HuH-7.5 (cell line): Measurements from ENCODE around the gene SPATA31E1.
"Not testable (repeated sequence)": the region's sequence is repeated elsewhere in the genome, so short reads cannot be mapped to it uniquely, and the experiment has no call there.

Source experiments
- DNase-seq: peaks from one replicate; pipeline ENCODE4 v3.0.0; 2011; ENCODE audit warnings: low spot score

Gene SPATA31E1

GRCh38 chr9:87886210-87886932, 3.7 kb downstream of the SPATA31E1 start:
- DNase-seq, result no peak

- no peak for DNase-seq
Observed at GRCh38 chr9:87886933-87887505, 4.3 kb downstream of the SPATA31E1 start.

GRCh38 chr9:87887661-87888480, 5.2 kb downstream of the SPATA31E1 start:
- DNase-seq, result no peak

GRCh38 chr9:87888501-87888900, 5.8 kb downstream of the SPATA31E1 start:
- no peak for DNase-seq

- no peak for DNase-seq
Observed at GRCh38 chr9:87889065-87889881, 6.6 kb downstream of the SPATA31E1 start.

GRCh38 chr9:87889882-87890252, 7.2 kb downstream of the SPATA31E1 start:
- DNase-seq, result no peak

- DNase-seq, result no peak
Observed at GRCh38 chr9:87890837-87891236, 8.2 kb downstream of the SPATA31E1 start.

- no peak for DNase-seq
Observed at GRCh38 chr9:87891754-87892153, 9.1 kb downstream of the SPATA31E1 start.

GRCh38 chr9:87892956-87893355, 10.3 kb downstream of the SPATA31E1 start:
- no peak for DNase-seq

- no peak for DNase-seq
Observed at GRCh38 chr9:87894998-87895625, 12.4 kb downstream of the SPATA31E1 start.

GRCh38 chr9:87896891-87897290, 14.2 kb downstream of the SPATA31E1 start:
- DNase-seq, result no peak

- no peak for DNase-seq
Observed at GRCh38 chr9:87898151-87898550, 15.5 kb downstream of the SPATA31E1 start.

- DNase-seq, result not testable (repeated sequence)
Observed at GRCh38 chr9:87902371-87902770, 19.7 kb downstream of the SPATA31E1 start.

GRCh38 chr9:87909310-87910041, 26.8 kb downstream of the SPATA31E1 start:
- DNase-seq, result peak; percentile 25

GRCh38 chr9:87910821-87911220, 28.1 kb downstream of the SPATA31E1 start:
- DNase-seq, result no peak

GRCh38 chr9:87917662-87918061, 35.0 kb downstream of the SPATA31E1 start, which contains the start of gene SPATA31C1:
SPATA31C1 (plus strand) TSS chr9:87917962.
- DNase-seq, result not testable (repeated sequence)

- not testable (repeated sequence) for DNase-seq
Observed at GRCh38 chr9:87919013-87919412, 36.3 kb downstream of the SPATA31E1 start.

GRCh38 chr9:87921561-87921960, 38.9 kb downstream of the SPATA31E1 start:
- DNase-seq, result not testable (repeated sequence)

GRCh38 chr9:87923012-87923411, 40.3 kb downstream of the SPATA31E1 start:
- DNase-seq, result not testable (repeated sequence)

- not testable (repeated sequence) for DNase-seq
Observed at GRCh38 chr9:87924851-87925250, 42.2 kb downstream of the SPATA31E1 start.

GRCh38 chr9:87929152-87929551, 46.5 kb downstream of the SPATA31E1 start:
- DNase-seq, result not testable (repeated sequence)
